HG03442 (cell line): ENCODE measurements around the gene RTEL1.
A peak's percentile ranks its signal among the peaks of the same experiment; 100 is the strongest.
"Not testable (repeated sequence)": the region's sequence is repeated elsewhere in the genome, so short reads cannot be mapped to it uniquely, and the experiment has no call there.

Source experiments
- ATAC-seq: cut with Tn5 transposase; IDR thresholded peaks from one replicate; pipeline ENCODE4 v1.9.1; 2021; ENCODE audit warnings: mild to moderate bottlenecking, moderate library complexity; ENCODE audit not compliant: unreplicated experiment

RTEL1 gene

GRCh38 chr20:63657937-63658748, at the start of gene RTEL1:
Gene RTEL1, plus strand, starts transcription at chr20:63658312. Its CDS starts 1,091 bp downstream, at chr20:63659403.
- peak; percentile 86 for ATAC-seq

GRCh38 chr20:63610581-63611435, 47.3 kb upstream of the RTEL1 start:
- ATAC-seq, result no peak

- no peak for ATAC-seq
Observed at GRCh38 chr20:63611646-63612045, 46.5 kb upstream of the RTEL1 start.

GRCh38 chr20:63612276-63612931, 45.7 kb upstream of the RTEL1 start:
- ATAC-seq, result no peak

GRCh38 chr20:63613863-63614594, 44.1 kb upstream of the RTEL1 start:
- not testable (repeated sequence) for ATAC-seq

- ATAC-seq, result no peak
Observed at GRCh38 chr20:63617092-63617875, 40.8 kb upstream of the RTEL1 start.

GRCh38 chr20:63617876-63618265, 40.2 kb upstream of the RTEL1 start:
- no peak for ATAC-seq

- no peak for ATAC-seq
Observed at GRCh38 chr20:63618291-63618980, 39.7 kb upstream of the RTEL1 start.

- ATAC-seq, result no peak
Observed at GRCh38 chr20:63619086-63619485, 39.0 kb upstream of the RTEL1 start.

GRCh38 chr20:63619505-63619904, 38.6 kb upstream of the RTEL1 start:
- no peak for ATAC-seq

GRCh38 chr20:63620991-63621390, 37.1 kb upstream of the RTEL1 start:
- ATAC-seq, result no peak

- ATAC-seq, result no peak
Observed at GRCh38 chr20:63622096-63622495, 36.0 kb upstream of the RTEL1 start.

- no peak for ATAC-seq
Observed at GRCh38 chr20:63622732-63623131, 35.4 kb upstream of the RTEL1 start.

- ATAC-seq, result no peak
Observed at GRCh38 chr20:63624486-63624885, 33.6 kb upstream of the RTEL1 start.

- no peak for ATAC-seq
Observed at GRCh38 chr20:63625771-63626423, 32.2 kb upstream of the RTEL1 start.

- ATAC-seq, result no peak
Observed at GRCh38 chr20:63626424-63627128, 31.5 kb upstream of the RTEL1 start, which contains the start of gene GMEB2. Gene GMEB2, minus strand, starts transcription at chr20:63627101. Its CDS starts 7,704 bp downstream, at chr20:63619397.

- peak; percentile 76 for ATAC-seq
Observed at GRCh38 chr20:63627129-63627750, 30.9 kb upstream of the RTEL1 start.
